WTC11 (cell line): ENCODE data around the gene MED22.

Experiments
- ATF3 ChIP-seq: sonication (generic); formaldehyde crosslinking; conservative IDR thresholded peaks from 2 replicates; pipeline ENCODE4 v1.8.1; 2022; ENCODE audit warnings: mild to moderate bottlenecking, missing genetic modification reagents
- ATF6 ChIP-seq: sonication (generic); formaldehyde crosslinking; IDR thresholded peaks from 2 replicates; pipeline ENCODE4 v1.8.1; 2023; ENCODE audit warnings: mild to moderate bottlenecking, missing genetic modification reagents
- CTCF ChIP-seq: fragments of 200-600 bp; IDR thresholded peaks from 2 replicates; pipeline ENCODE4 v1.8.0; 2022; ENCODE audit warnings: antibody characterized with exemption
- E2F1 ChIP-seq: sonication (generic); formaldehyde crosslinking; IDR thresholded peaks from 2 replicates; pipeline ENCODE4 v1.8.0; 2022; ENCODE audit warnings: mild to moderate bottlenecking, missing genetic modification reagents
- E2F5 ChIP-seq: sonication (generic); formaldehyde crosslinking; IDR thresholded peaks from 2 replicates; pipeline ENCODE4 v1.8.1; 2022; ENCODE audit warnings: mild to moderate bottlenecking, moderate library complexity, missing genetic modification reagents
- ELF4 ChIP-seq: sonication (generic); formaldehyde crosslinking; IDR thresholded peaks from 2 replicates; pipeline ENCODE4 v1.8.1; 2022; ENCODE audit warnings: low read depth, mild to moderate bottlenecking, moderate library complexity, missing genetic modification reagents
- MYBL2 ChIP-seq: sonication (generic); formaldehyde crosslinking; IDR thresholded peaks from 2 replicates; pipeline ENCODE4 v1.8.1; 2023; ENCODE audit warnings: mild to moderate bottlenecking, moderate library complexity, missing genetic modification reagents
- NFE2L1 ChIP-seq: sonication (generic); formaldehyde crosslinking; IDR thresholded peaks from 2 replicates; pipeline ENCODE4 v1.8.1; 2023; ENCODE audit warnings: missing genetic modification reagents
- NFYB ChIP-seq: sonication (generic); formaldehyde crosslinking; conservative IDR thresholded peaks from 2 replicates; pipeline ENCODE4 v1.8.0; 2022; ENCODE audit warnings: low read depth, missing genetic modification reagents
- PREB ChIP-seq: sonication (generic); formaldehyde crosslinking; IDR thresholded peaks from 2 replicates; pipeline ENCODE4 v1.8.1; 2022; ENCODE audit warnings: mild to moderate bottlenecking, missing genetic modification reagents, moderate library complexity, borderline replicate concordance
- STAT6 ChIP-seq: sonication (generic); formaldehyde crosslinking; conservative IDR thresholded peaks from 2 replicates; pipeline ENCODE4 v1.8.1; 2023; ENCODE audit warnings: mild to moderate bottlenecking, low read depth, missing genetic modification reagents, moderate library complexity
- TEAD1 ChIP-seq: sonication (generic); formaldehyde crosslinking; IDR thresholded peaks from 2 replicates; pipeline ENCODE4 v1.8.0; 2022; ENCODE audit warnings: mild to moderate bottlenecking, missing genetic modification reagents
- USF2 ChIP-seq: sonication (generic); formaldehyde crosslinking; IDR thresholded peaks from 2 replicates; pipeline ENCODE4 v1.8.1; 2023; ENCODE audit warnings: mild to moderate bottlenecking, missing genetic modification reagents, moderate library complexity
- ZNF263 ChIP-seq: sonication (generic); formaldehyde crosslinking; IDR thresholded peaks from 2 replicates; pipeline ENCODE4 v1.8.1; 2022; ENCODE audit warnings: low read depth, mild to moderate bottlenecking, moderate library complexity, missing genetic modification reagents

- TF ChIP-seq PREB (CRISPR knock-in tag): no peak
- TF ChIP-seq USF2 (CRISPR knock-in tag): no peak
- TF ChIP-seq ATF3 (CRISPR knock-in tag): no peak
- TF ChIP-seq CTCF: no peak
- no peak for TF ChIP-seq NFE2L1 (CRISPR knock-in tag)
- no peak for TF ChIP-seq STAT6 (CRISPR knock-in tag)
- TF ChIP-seq NFYB (CRISPR knock-in tag): no peak
- TF ChIP-seq ELF4 (CRISPR knock-in tag): no peak
- TF ChIP-seq E2F5 (CRISPR knock-in tag): no peak
- no peak for TF ChIP-seq E2F1 (CRISPR knock-in tag)
- no peak for TF ChIP-seq TEAD1 (CRISPR knock-in tag)
- TF ChIP-seq ATF6: no peak
- TF ChIP-seq MYBL2 (CRISPR knock-in tag): no peak
- no peak for TF ChIP-seq ZNF263 (CRISPR knock-in tag)
Observed at GRCh38 chr9:133301253-133302230, 46.4 kb downstream of the MED22 start.
